Activated T-helper 1 cell treated with anti-CD3 and anti-CD28 coated beads, Interleukin-12 subunit alpha, Interleukin-12 subunit beta, Interleukin-2, Interleukin-4 antibody, amounts not matched to agents 30 ng/mL and 10 ng/mL and 1 ng/mL, durations not matched to agents 14 hours and 24 hours and 36 hours (primary cell): Measurements from ENCODE around the gene CNN2. TPM values are rescaled to one million over a fixed set of nuclear protein-coding genes. Genes with fewer than 3 reads are reported as not detected.
A peak's percentile ranks its signal among the peaks of the same experiment; 100 is the strongest.

Experiments
- DNase-seq: peaks from one replicate; pipeline ENCODE4 v3.0.0; 2021; ENCODE audit warnings: low spot score
- H3K27ac Mint-ChIP-seq: one replicate; pipeline ENCODE4 v1.8.0; 2021; ENCODE audit warnings: mild to moderate bottlenecking, mixed read lengths
- H3K27me3 Mint-ChIP-seq: one replicate; pipeline ENCODE4 v1.8.0; 2022; ENCODE audit warnings: mild to moderate bottlenecking, moderate library complexity, mixed read lengths; ENCODE audit not compliant: insufficient read depth
- H3K36me3 Mint-ChIP-seq: one replicate; pipeline ENCODE4 v1.8.0; 2021; ENCODE audit warnings: low read depth, mixed read lengths
- H3K4me1 Mint-ChIP-seq: one replicate; pipeline ENCODE4 v1.8.0; 2021; ENCODE audit warnings: low read depth, mixed read lengths
- H3K4me3 Mint-ChIP-seq: one replicate; pipeline ENCODE4 v1.8.0; 2021; ENCODE audit warnings: mild to moderate bottlenecking, moderate library complexity, mixed read lengths
- H3K9me3 Mint-ChIP-seq: one replicate; pipeline ENCODE4 v1.8.0; 2021; ENCODE audit warnings: mixed read lengths
- intact Hi-C: fragments of 100-400 bp; cut with micrococcal nuclease; formaldehyde crosslinking; loops from one replicate; pipeline ENCODE4 v1.15.1; 2024
- total RNA-seq: library from RNA; stranded (reverse); gene quantifications from 2 replicates; pipeline ENCODE4 v1.2.3, GENCODE V29; 2022

The CNN2 gene
- total RNA-seq, 1 donor from 2014 or later = 112 TPM

DNA sequence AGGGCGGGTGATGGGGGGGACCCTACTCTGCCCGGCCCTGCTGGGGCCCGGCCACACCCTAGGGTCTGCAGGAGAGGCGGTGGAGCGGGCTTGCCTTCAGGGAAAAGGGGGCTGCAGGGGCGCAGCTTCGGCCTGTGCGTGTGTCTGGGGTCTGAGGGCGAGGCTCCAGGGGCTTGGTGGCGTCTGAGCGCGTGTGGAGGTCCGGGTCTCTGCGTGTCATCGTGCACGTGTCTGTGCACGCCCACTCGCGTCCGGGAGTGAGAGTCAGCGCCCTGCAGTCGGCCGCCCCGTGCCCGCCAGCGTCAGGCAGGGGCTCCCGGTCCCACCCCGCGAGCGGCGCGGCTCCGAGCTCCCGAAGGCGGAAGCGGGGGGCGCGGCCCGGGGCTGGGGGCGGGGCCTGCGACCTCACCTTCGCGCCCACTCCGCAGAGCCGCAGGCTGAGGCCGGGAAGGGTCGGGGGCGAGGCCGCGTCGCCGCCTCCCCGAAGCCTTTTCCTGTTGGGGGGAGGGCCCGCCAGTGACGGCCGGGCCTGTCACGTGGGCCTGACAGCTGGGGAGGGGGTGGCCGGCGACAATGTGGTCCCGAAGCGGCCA lies 40.4 kb downstream of the CNN2 start, which contains the start of gene ARHGAP45:
Gene ARHGAP45, plus strand, starts transcription at position 420 of the 593 bp plus-strand sequence. CDS start 239 bp downstream, outside the sequence.
- no peaks in the 10 kb centered on the region for H3K9me3 Mint-ChIP-seq
- DNase-seq = peak; percentile 85
- intact Hi-C loops = loop anchor here (1.0 to 5.0 kb wide), 4 partner anchors 10 to 145 kb away; partner anchors contain the start of gene GPX4
- H3K27ac Mint-ChIP-seq = peak within 1 kb of the TSS; percentile 79
- no peaks in the 10 kb centered on the region for H3K27me3 Mint-ChIP-seq
- peaks cover 13% of the 10 kb centered on the region for H3K36me3 Mint-ChIP-seq
- H3K4me3 Mint-ChIP-seq = peak within 1 kb of the TSS; percentile 90
- H3K4me1 Mint-ChIP-seq = peaks cover 18% of the 10 kb centered on the region

- peaks cover 22% of the 10 kb centered on the region for H3K4me1 Mint-ChIP-seq
- intact Hi-C loops = loop anchor here (1.0 to 5.0 kb wide), 4 partner anchors 10 to 145 kb away; partner anchors contain the start of gene GPX4
- no peaks in the 10 kb centered on the region for H3K27me3 Mint-ChIP-seq
- H3K9me3 Mint-ChIP-seq = no peaks in the 10 kb centered on the region
- peak overlapping the region; percentile 79 for H3K27ac Mint-ChIP-seq
- peaks cover 19% of the 10 kb centered on the region for H3K36me3 Mint-ChIP-seq
- no peak for DNase-seq
- H3K4me3 Mint-ChIP-seq = peak overlapping the region; percentile 90
These were observed 41.0 kb downstream of the CNN2 start for GRCh38 chr19:1067341-1067957.

DNA sequence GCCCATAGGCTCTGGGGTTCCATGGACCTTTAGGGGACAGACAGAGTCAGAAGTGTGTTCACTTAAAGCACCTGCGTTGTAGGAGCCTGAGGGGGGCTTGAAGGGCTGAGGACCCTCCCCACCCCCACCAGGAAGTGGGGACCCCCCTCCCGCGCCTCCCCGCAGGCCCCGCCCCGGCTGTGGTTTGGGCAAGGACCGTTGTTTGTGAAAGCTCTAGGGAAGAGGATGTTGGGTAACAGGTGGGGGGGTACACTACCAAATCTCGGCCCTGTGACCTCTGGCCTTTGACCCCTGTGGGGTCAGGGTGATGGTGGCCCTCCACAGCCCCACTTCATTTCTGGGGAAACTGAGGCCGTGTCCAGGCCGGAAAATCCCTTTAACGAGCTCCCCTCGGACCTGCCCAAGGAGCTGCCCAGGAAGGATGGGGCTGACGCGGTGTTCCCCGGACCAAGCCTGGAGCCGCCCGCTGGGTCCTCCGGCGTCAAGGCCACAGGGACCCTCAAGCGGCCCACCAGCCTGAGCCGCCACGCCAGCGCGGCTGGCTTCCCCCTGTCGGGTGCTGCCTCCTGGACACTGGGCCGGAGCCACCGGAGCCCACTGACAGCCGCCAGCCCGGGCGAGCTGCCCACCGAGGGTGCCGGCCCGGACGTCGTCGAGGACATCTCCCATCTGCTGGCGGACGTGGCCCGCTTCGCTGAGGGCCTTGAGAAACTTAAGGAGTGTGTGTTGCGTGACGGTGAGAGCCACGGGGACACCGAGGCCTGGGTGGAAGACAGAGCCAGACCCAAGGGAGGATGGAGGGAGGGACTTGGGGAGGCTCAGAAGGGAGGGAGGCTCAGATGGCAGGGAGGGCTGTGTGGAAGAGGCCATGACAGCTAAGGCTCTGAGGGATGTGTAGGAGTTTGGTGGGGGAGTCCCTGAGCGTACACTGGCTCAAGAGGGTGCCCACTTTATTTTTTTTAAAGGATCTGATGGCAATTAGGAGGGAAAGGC lies 41.9 kb downstream of the CNN2 start:
- Mint-ChIP-seq H3K4me3 (peak overlapping the region; percentile 90), H3K9me3 (no peaks in the 10 kb centered on the region), H3K27me3 (no peaks in the 10 kb centered on the region), H3K27ac (peak overlapping the region; percentile 84), H3K36me3 (peaks cover 21% of the 10 kb centered on the region), H3K4me1 (peaks cover 25% of the 10 kb centered on the region)
- intact Hi-C loops = loop anchor here (1.0 to 5.0 kb wide), 3 partner anchors 34 to 146 kb away; partner anchors contain the start of genes GPX4, RNU6-2 and TMEM259
- peak; percentile 70 for DNase-seq

DNA sequence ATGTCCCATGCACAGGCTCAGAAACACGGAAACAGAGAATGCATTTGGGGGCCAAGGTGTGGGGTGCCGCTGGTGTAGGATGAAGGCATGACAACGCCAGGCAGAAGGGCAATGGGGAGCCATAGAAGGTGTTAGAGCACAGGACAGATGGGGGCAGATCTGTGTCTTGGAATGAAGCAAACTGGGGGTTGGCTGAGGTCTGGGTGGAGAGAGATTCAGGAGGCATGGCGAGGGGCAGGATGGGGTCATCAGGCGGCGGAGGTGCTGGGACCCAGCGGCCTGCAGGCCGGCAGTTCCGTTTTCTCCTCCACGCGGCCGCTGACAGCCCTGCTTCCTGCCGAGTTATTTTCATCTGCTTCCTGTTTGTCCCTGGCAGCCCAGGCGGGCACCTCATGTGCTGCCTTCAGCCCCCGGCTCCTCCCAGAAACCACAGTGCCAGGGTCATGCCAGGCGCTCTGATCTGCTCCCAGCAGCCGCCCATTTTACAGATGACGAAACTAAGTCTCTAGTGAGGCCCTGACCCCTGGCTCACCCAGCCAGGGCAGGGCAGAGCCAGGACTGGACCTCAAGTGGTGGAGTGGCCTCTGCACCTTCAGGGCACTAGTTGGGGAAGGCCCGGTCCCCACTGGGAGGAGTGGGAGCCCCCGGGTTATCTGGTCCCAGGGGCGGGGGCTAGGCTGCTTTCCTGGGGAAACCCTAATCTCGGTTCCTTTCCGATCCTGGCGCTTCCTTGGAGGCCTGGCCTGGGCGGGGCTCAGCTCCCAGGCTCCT lies 42.8 kb downstream of the CNN2 start:
- H3K4me3 Mint-ChIP-seq = peak overlapping the region; percentile 90
- intact Hi-C loops = loop anchor here (1.0 to 5.0 kb wide), 3 partner anchors 33 to 147 kb away; partner anchors contain the start of genes GPX4, RNU6-2 and TMEM259
- peak; percentile 53 for DNase-seq
- H3K27me3 Mint-ChIP-seq = no peaks in the 10 kb centered on the region
- H3K9me3 Mint-ChIP-seq = no peaks in the 10 kb centered on the region
- H3K36me3 Mint-ChIP-seq = peaks cover 21% of the 10 kb centered on the region
- H3K27ac Mint-ChIP-seq = peak overlapping the region; percentile 84
- peaks cover 25% of the 10 kb centered on the region for H3K4me1 Mint-ChIP-seq

DNA sequence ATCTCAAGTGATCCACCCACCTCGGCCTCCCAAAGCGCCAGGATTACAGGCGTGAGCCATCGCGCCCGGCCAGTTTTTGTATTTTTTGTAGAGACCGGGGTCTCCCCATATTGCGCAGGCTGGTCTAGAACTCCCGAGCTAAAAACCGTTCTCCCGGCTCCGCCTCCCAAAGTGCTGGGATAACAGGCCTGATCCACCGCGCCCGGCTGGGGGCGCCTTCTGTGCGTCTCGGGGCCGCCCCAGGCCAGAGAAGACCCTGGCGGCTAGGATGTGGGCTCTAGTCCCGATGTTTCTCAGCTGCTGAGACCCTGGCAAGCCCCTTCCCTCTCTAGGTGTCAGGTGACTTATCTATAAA lies 44.1 kb downstream of the CNN2 start:
- peaks cover 26% of the 10 kb centered on the region for H3K4me1 Mint-ChIP-seq
- peak overlapping the region; percentile 71 for H3K27ac Mint-ChIP-seq
- intact Hi-C loops = no loop called here
- H3K27me3 Mint-ChIP-seq = no peaks in the 10 kb centered on the region
- H3K9me3 Mint-ChIP-seq = no peaks in the 10 kb centered on the region
- H3K36me3 Mint-ChIP-seq = peaks cover 23% of the 10 kb centered on the region
- peak overlapping the region; percentile 90 for H3K4me3 Mint-ChIP-seq
- DNase-seq = no peak

DNA sequence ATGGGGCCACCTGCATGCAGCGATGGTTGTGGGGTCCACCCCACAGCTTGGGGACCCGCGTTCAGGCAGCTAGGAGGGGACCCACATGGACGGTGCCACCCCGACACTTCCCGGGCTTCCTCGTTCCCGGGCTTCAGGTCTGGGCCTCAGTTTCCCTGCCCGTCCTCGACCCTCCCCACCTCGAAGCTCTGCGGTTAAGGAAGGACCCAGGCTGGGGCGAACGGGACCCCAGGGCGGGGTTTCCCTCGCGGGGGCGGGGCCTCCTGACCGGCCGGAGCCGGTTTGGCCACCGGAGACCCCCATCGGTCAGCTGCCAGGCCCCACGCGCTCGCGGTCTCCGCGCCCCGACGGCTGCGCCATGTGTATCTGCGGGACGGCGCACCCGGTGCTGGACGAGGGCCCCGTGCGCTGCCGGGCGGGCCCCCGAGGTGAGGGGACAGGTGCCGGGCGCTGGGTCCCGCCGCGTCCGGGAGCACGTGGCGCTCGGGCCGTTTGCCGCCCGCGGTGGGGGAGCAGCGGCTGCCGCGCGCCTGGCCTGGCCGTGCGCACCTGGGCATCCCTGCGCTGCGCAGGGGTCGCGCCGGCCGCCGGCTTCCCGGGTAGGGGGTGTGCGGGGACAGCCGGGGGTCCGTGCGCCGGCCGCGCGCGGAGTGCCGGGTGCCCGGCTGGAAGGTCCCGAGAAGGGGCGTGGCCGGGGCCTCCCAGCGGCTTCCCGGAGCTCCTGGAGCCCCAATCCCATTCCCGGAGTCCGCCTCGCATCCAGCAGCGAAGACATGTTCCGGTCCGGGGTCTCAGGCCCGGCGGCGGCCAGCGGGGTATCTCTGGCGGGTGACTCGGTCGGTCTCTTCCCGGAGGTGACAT lies 44.8 kb downstream of the CNN2 start:
- DNase-seq = no peak
- no peaks in the 10 kb centered on the region for H3K27me3 Mint-ChIP-seq
- peaks cover 29% of the 10 kb centered on the region for H3K36me3 Mint-ChIP-seq
- H3K27ac Mint-ChIP-seq = peak overlapping the region; percentile 79
- intact Hi-C loops = no loop called here
- H3K9me3 Mint-ChIP-seq = no peaks in the 10 kb centered on the region
- H3K4me3 Mint-ChIP-seq = peak overlapping the region; percentile 90
- H3K4me1 Mint-ChIP-seq = peaks cover 32% of the 10 kb centered on the region

DNA sequence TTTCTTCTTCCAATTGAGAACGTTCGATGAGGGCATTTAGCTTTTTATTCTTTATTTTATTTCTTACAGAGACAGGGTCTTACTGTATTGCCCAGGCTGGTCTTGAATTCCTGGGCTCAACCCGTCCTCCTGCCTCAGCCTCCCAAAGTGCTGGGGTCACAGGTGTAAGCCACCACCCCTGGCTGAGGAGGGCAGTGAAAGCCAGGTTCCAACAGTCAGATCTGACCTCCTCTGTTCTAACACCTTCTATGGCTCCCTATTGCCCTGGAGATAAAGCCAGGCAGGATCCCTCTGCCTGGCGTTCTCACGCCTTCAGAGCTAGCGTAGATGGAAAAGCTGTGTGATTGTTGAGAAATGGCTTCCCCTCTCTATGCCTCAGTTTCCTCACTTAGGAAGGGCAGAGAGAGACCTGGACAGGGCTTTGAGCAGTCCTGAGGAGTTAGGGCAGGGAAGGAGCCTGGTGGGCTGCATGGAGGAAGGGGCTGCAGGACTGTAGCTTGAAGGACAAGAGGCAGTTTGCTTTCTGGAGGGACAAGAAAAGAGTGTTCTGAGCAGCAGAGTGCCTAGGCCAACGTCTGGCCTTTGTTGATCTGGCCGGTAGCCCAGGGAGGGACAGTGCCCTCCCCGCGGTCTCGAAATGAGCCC lies 46.1 kb downstream of the CNN2 start:
- no peaks in the 10 kb centered on the region for H3K27me3 Mint-ChIP-seq
- no peak for DNase-seq
- peak overlapping the region; percentile 84 for H3K27ac Mint-ChIP-seq
- intact Hi-C loops = no loop called here
- H3K4me3 Mint-ChIP-seq = peak overlapping the region; percentile 78
- H3K9me3 Mint-ChIP-seq = no peaks in the 10 kb centered on the region
- H3K4me1 Mint-ChIP-seq = peaks cover 41% of the 10 kb centered on the region
- peaks cover 35% of the 10 kb centered on the region for H3K36me3 Mint-ChIP-seq

GRCh38 chr19:1073063-1073955 lies 46.9 kb downstream of the CNN2 start:
- Mint-ChIP-seq H3K4me1 (peaks cover 45% of the 10 kb centered on the region), H3K9me3 (no peaks in the 10 kb centered on the region), H3K27ac (peak overlapping the region; percentile 61), H3K27me3 (no peaks in the 10 kb centered on the region), H3K4me3 (peak overlapping the region; percentile 22), H3K36me3 (peaks cover 39% of the 10 kb centered on the region)
- no peak for DNase-seq
- intact Hi-C loops = no loop called here

- H3K27me3 Mint-ChIP-seq = no peaks in the 10 kb centered on the region
- H3K27ac Mint-ChIP-seq = peak overlapping the region; percentile 63
- H3K4me1 Mint-ChIP-seq = peaks cover 39% of the 10 kb centered on the region
- peaks cover 33% of the 10 kb centered on the region for H3K36me3 Mint-ChIP-seq
- H3K4me3 Mint-ChIP-seq = peak overlapping the region; percentile 61
- intact Hi-C loops = no loop called here
- no peak for DNase-seq
- no peaks in the 10 kb centered on the region for H3K9me3 Mint-ChIP-seq
These were observed 47.6 kb downstream of the CNN2 start for GRCh38 chr19:1073956-1074517.

DNA sequence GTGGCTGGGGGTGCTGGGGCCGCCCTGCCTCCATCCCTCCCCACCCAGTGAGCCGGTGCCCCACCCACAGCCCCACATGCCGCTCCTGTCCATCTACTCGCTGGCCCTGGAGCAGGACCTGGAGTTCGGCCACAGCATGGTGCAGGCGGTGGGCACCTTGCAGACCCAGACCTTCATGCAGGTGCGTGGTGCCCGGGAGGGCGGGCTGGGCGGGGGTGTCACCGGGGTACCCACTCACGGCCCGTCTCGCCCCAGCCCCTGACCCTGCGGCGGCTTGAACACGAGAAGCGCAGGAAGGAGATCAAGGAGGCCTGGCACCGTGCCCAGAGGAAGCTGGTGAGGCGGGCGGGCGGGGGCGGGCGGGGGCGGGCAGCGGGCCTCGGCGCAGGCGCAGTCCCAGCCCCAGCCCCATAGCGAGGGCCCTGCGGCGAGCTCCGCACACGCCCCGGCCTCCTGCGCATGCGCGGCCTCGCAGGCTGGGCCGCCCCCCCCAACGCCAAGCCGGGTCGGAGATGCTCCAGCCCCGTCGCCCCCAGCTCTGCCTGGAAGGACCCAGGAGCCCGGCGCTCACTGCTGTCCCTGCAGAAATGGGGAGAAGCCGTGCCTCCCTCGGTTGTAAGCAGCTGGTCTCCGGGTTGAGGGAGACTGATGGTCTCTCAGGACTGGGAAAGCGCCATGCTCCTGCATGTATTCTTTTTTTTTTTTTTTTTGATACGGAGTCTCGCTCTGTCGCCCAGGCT lies 48.3 kb downstream of the CNN2 start:
- no peaks in the 10 kb centered on the region for H3K9me3 Mint-ChIP-seq
- H3K36me3 Mint-ChIP-seq = peaks cover 32% of the 10 kb centered on the region
- peaks cover 35% of the 10 kb centered on the region for H3K4me1 Mint-ChIP-seq
- H3K4me3 Mint-ChIP-seq = peak overlapping the region; percentile 79
- H3K27me3 Mint-ChIP-seq = no peaks in the 10 kb centered on the region
- H3K27ac Mint-ChIP-seq = peak overlapping the region; percentile 90
- intact Hi-C loops = loop anchor here (5.0 kb wide), 1 partner anchor 58 kb away; no protein-coding TSS in a partner anchor
- peak; percentile 69 for DNase-seq
